WERI-Rb-1 (cell line): Measurements from ENCODE around the gene ERBB2.

Experiments
- DNase-seq: peaks from one replicate; pipeline ENCODE4 v3.0.0-alpha.2; 2020
- H3K27ac ChIP-seq: fragments of 250-450 bp; sonication (Bioruptor Pico); 2 replicates; pipeline ENCODE4 v1.5.1; 2020; ENCODE audit warnings: mild to moderate bottlenecking, moderate library complexity
- H3K27me3 ChIP-seq: fragments of 250-450 bp; sonication (Bioruptor Pico); 2 replicates; pipeline ENCODE4 v1.5.1; 2021; ENCODE audit warnings: mild to moderate bottlenecking, low read depth, moderate library complexity; ENCODE audit not compliant: insufficient read depth, severe bottlenecking
- H3K36me3 ChIP-seq: fragments of 250-450 bp; sonication (Bioruptor Pico); 2 replicates; pipeline ENCODE4 v1.5.1; 2020; ENCODE audit warnings: mild to moderate bottlenecking, moderate library complexity
- H3K4me3 ChIP-seq: 2 replicates; pipeline ENCODE4 v1.5.1; 2011; ENCODE audit warnings: low read depth, mild to moderate bottlenecking, control low read depth, low read length
- H3K9me3 ChIP-seq: fragments of 250-450 bp; sonication (Bioruptor Pico); 2 replicates; pipeline ENCODE4 v1.5.1; 2021; ENCODE audit warnings: mild to moderate bottlenecking, moderate library complexity; ENCODE audit not compliant: severe bottlenecking
- TF ChIP-seq, protein P1 (sequence below): IDR thresholded peaks from 2 replicates; pipeline ENCODE4 v1.5.1; 2011; ENCODE audit warnings: low read depth, mild to moderate bottlenecking, control low read depth, inconsistent platforms, low read length

The ERBB2 gene

DNA sequence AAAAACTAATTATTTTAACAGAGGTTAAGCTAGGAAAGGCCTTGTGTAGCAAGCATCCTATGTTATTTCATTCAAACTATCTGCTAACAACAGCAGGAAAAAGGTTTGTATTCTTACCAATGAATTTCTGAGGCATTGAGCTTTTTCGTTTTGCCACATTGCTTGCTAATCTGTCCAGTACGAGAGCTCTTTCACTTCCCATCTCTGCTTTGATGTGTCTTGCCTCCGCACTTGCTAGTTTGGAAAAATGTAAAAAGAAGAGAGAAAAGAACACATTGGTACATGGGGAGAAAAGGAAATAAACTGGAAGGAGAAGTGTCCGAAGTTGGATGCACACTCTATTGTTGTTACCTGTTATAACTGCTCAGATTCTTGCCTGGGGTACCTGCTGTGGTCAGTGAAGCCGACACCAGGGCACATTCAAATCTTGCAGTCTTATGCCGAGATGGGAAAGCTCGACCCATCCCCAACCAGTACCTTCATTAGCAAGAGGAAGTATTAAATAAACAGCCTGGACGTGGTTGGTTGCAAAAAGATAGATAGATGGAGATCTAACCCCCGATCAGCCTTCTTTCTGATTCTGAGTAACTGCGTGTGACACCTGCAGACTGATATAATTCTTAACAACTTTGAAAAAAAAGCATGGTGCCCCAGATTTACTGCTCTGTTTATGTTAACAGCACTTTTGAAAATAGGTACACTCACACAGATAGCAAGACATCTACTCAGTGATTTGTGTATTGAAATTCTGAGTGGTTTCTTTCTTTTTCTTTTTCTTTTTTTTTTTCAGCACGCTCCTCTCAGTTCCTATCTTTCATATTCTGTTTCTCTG is 77.9 kb downstream of the ERBB2 start:
- Histone ChIP-seq H3K9me3 (no peaks in the 10 kb centered on the region), H3K4me3 (no peak overlapping the region), H3K27me3 (no peaks in the 10 kb centered on the region), H3K36me3 (no peaks in the 10 kb centered on the region), H3K27ac (no peak overlapping the region)
- TF ChIP-seq, protein P1, sequence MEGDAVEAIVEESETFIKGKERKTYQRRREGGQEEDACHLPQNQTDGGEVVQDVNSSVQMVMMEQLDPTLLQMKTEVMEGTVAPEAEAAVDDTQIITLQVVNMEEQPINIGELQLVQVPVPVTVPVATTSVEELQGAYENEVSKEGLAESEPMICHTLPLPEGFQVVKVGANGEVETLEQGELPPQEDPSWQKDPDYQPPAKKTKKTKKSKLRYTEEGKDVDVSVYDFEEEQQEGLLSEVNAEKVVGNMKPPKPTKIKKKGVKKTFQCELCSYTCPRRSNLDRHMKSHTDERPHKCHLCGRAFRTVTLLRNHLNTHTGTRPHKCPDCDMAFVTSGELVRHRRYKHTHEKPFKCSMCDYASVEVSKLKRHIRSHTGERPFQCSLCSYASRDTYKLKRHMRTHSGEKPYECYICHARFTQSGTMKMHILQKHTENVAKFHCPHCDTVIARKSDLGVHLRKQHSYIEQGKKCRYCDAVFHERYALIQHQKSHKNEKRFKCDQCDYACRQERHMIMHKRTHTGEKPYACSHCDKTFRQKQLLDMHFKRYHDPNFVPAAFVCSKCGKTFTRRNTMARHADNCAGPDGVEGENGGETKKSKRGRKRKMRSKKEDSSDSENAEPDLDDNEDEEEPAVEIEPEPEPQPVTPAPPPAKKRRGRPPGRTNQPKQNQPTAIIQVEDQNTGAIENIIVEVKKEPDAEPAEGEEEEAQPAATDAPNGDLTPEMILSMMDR = no peak
- no peak for DNase-seq
